Stomach (tissue), 4 donors: ENCODE results near the gene PARD6G.

Experiments used
- POLR2A ChIP-seq, 4 donors: fragments of 450-650 bp; IDR thresholded peaks; one replicate each; pipeline ENCODE4 v1.6.1; 2016; ENCODE audit warnings: antibody characterized with exemption in 4 of 4, control low read depth in 2 of 4, mild to moderate bottlenecking in 1 of 4, moderate library complexity in 1 of 4
- TF ChIP-seq, protein P1 (sequence below), 7 experiments: fragments of 450-650 bp in 4 of 7; fragments of 200-600 bp in 3 of 7; sonication (generic) in 3 of 7; IDR thresholded peaks; one replicate each; pipeline ENCODE4 v1.5.1; 2016 to 2019; ENCODE audit warnings: antibody characterized with exemption in 7 of 7, control low read depth in 2 of 7, mild to moderate bottlenecking in 1 of 7

DNA sequence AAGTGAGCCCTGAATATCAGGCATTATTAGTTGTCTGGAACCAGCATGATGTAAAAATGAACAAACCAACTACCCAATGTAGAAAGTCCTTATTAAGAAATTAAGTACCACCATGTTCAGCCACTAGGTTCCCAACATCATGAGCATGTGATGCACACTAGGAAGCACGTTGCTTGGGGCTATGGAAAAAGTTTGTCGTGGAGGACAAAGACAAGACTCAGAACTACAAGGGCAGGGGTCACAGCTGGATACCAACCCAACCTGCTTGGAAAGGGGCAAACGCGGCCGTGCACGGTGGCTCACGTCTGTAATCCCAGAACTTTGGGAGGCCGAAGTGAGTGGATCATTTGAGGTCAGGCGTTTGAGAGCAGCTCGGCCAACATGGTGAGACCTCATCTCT is 74.3 kb downstream of the PARD6G start:
- TF ChIP-seq, protein P1, sequence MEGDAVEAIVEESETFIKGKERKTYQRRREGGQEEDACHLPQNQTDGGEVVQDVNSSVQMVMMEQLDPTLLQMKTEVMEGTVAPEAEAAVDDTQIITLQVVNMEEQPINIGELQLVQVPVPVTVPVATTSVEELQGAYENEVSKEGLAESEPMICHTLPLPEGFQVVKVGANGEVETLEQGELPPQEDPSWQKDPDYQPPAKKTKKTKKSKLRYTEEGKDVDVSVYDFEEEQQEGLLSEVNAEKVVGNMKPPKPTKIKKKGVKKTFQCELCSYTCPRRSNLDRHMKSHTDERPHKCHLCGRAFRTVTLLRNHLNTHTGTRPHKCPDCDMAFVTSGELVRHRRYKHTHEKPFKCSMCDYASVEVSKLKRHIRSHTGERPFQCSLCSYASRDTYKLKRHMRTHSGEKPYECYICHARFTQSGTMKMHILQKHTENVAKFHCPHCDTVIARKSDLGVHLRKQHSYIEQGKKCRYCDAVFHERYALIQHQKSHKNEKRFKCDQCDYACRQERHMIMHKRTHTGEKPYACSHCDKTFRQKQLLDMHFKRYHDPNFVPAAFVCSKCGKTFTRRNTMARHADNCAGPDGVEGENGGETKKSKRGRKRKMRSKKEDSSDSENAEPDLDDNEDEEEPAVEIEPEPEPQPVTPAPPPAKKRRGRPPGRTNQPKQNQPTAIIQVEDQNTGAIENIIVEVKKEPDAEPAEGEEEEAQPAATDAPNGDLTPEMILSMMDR (IDR thresholded peaks at IDR 0.05): no peak
- no peak for TF ChIP-seq POLR2A (IDR thresholded peaks at IDR 0.05)
